Gastrocnemius medialis (tissue), 4 donors: ENCODE measurements around the gene PHF20.

Source experiments
- CTCF ChIP-seq, 5 experiments: fragments of 450-650 bp in 3 of 5; fragments of 200-600 bp in 2 of 5; sonication (generic) in 2 of 5; IDR thresholded peaks in 4 of 5; conservative IDR thresholded peaks in 1 of 5; 1 replicate in 4 of 5; 2 replicates in 1 of 5; pipeline ENCODE4 v1.5.1; 2016 to 2019; ENCODE audit warnings: antibody characterized with exemption in 5 of 5, mild to moderate bottlenecking in 3 of 5, moderate library complexity in 3 of 5
- POLR2A ChIP-seq, 2 donors: fragments of 450-650 bp; IDR thresholded peaks; one replicate each; pipeline ENCODE4 v1.6.1; 2017; ENCODE audit warnings: antibody characterized with exemption in 2 of 2, mild to moderate bottlenecking in 2 of 2, moderate library complexity in 2 of 2

DNA sequence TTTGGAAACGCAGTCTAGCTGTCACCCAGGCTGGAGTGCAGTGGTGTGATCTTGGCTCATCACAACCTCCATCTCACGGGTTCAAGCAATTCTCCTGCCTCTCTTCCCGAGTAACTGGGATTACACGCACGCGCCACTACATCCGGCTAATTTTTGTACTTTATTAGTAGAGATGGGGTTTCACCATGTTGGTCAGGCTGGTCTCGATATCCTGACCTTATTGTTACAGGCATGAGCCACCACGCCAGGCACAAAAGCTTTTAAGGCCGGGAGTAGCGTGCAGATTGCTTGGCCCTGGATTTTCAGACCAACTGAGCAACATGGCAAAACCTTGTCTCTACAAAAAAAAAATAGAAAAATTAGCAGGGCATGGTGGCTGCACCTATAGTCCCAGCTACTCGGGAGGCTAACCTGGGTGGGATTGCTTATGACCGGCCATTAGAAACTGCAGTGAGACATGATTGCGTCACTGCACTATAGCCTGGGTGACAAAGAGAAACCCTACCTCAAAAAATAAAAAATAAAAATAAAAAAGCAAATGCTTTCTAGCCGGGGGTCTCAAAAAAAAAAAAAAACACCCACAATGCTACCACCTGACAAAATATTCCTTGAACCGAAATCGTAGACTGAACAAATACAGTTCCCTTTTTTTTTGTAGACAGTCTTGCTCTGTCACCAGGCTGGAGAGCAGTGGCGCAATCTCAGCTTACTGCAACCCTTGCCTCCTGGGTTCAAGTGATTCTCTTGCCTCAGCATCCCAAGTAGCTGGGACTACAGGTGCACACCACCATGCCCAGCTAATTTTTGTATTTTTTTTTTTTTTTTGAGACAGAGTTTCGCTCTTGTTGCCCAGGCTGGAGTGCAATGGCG, 44.7 kb upstream of the PHF20 start:
- no peak for TF ChIP-seq CTCF (IDR thresholded peaks at IDR 0.05 in 4 of 5, conservative IDR thresholded peaks at IDR 0.05 in 1 of 5)
- TF ChIP-seq POLR2A (IDR thresholded peaks at IDR 0.05), result no peak
